ENCODE results near the gene GP1BB. TPM values are rescaled to one million over a fixed set of nuclear protein-coding genes. Genes with fewer than 3 reads are reported as not detected.

Gene GP1BB
- total RNA-seq, 3 donors from 2014 or later (not counting 1 experiment from before 2014, with no cell fraction given): 0.39 to 7.8 (median 4.2) TPM

- H3K4me3 Mint-ChIP-seq: peak within 1 kb of the TSS; percentile 88
- H3K36me3 ChIP-seq (ENCODE audit: control insufficient read depth, insufficient read depth, low read length): no peaks in the 10 kb centered on the region
- 4% methylated on average over 58 of the region's 79 CpGs for WGBS (ENCODE audit: insufficient coverage)
- no peaks in the 10 kb centered on the region for H3K36me3 Mint-ChIP-seq
- no peaks in the 10 kb centered on the region for H3K9me3 Mint-ChIP-seq
- intact Hi-C loops (cut with micrococcal nuclease): no loop called here
- H3K27ac ChIP-seq (ENCODE audit: low read length): no peak within 1 kb of the TSS
- no peak within 1 kb of the TSS for H3K4me3 ChIP-seq (ENCODE audit: low read length)
- ATAC-seq (no peak), DNase-seq (no peak)
- no peak within 1 kb of the TSS for H3K27ac Mint-ChIP-seq
- H3K4me1 Mint-ChIP-seq: peaks cover 12 to 25% of the 10 kb centered on the region in 2 donors
- H3K27me3 Mint-ChIP-seq (ENCODE audit: low read depth in 2 of 2): peaks cover 45 to 53% of the 10 kb centered on the region in 2 donors
- peaks cover 29% of the 10 kb centered on the region for H3K4me1 ChIP-seq (ENCODE audit: control insufficient read depth, insufficient read depth, low read length)
- peaks cover 32% of the 10 kb centered on the region for H3K27me3 ChIP-seq (ENCODE audit: control insufficient read depth, insufficient read depth, low read length)
- H3K9me3 ChIP-seq (ENCODE audit: control insufficient read depth, insufficient read depth, low read length): no peaks in the 10 kb centered on the region
- no peak for TF ChIP-seq CTCF (IDR thresholded peaks at IDR 0.05)
These were observed 37.0 kb downstream of the GP1BB start, which contains the start of gene TBX1 for GRCh38 chr22:19760058-19760950. Gene TBX1 (plus strand): TSS chr22:19760778. CDS start chr22:19760844, 66 bp downstream.

GRCh38 chr22:19760951-19761724 is 37.8 kb downstream of the GP1BB start:
- Histone ChIP-seq H3K27ac (ENCODE audit: low read length) (no peak overlapping the region), H3K36me3 (ENCODE audit: control insufficient read depth, insufficient read depth, low read length) (no peaks in the 10 kb centered on the region), H3K4me3 (ENCODE audit: low read length) (no peak overlapping the region), H3K27me3 (ENCODE audit: control insufficient read depth, insufficient read depth, low read length) (peaks cover 30% of the 10 kb centered on the region), H3K4me1 (ENCODE audit: control insufficient read depth, insufficient read depth, low read length) (peaks cover 27% of the 10 kb centered on the region), H3K9me3 (ENCODE audit: control insufficient read depth, insufficient read depth, low read length) (no peaks in the 10 kb centered on the region)
- peak in 1 of 2 donors; percentile 15 for DNase-seq
- Mint-ChIP-seq H3K27me3 (ENCODE audit: low read depth in 2 of 2) (peaks cover 45 to 48% of the 10 kb centered on the region in 2 donors), H3K4me3 (peak overlapping the region; percentile 78), H3K4me1 (peaks cover 12 to 25% of the 10 kb centered on the region in 2 donors), H3K36me3 (no peaks in the 10 kb centered on the region), H3K9me3 (no peaks in the 10 kb centered on the region), H3K27ac (no peak overlapping the region)
- ATAC-seq: no peak
- intact Hi-C loops (cut with micrococcal nuclease): no loop called here
- 8% methylated on average over 117 of the region's 117 CpGs for WGBS (ENCODE audit: insufficient coverage)
- no peak for TF ChIP-seq CTCF (IDR thresholded peaks at IDR 0.05)

- Mint-ChIP-seq H3K4me3 (peak overlapping the region; percentile 78), H3K9me3 (no peaks in the 10 kb centered on the region), H3K27ac (no peak overlapping the region), H3K27me3 (ENCODE audit: low read depth in 2 of 2) (peaks cover 45 to 46% of the 10 kb centered on the region in 2 donors), H3K36me3 (no peaks in the 10 kb centered on the region), H3K4me1 (peaks cover 13 to 28% of the 10 kb centered on the region in 2 donors)
- Histone ChIP-seq H3K4me1 (ENCODE audit: control insufficient read depth, insufficient read depth, low read length) (peaks cover 23% of the 10 kb centered on the region), H3K27me3 (ENCODE audit: control insufficient read depth, insufficient read depth, low read length) (peaks cover 27% of the 10 kb centered on the region), H3K9me3 (ENCODE audit: control insufficient read depth, insufficient read depth, low read length) (no peaks in the 10 kb centered on the region), H3K27ac (ENCODE audit: low read length) (no peak overlapping the region), H3K36me3 (ENCODE audit: control insufficient read depth, insufficient read depth, low read length) (no peaks in the 10 kb centered on the region), H3K4me3 (ENCODE audit: low read length) (no peak overlapping the region)
- ATAC-seq: no peak
- 78% methylated on average over 33 of the region's 33 CpGs for WGBS (ENCODE audit: insufficient coverage)
- intact Hi-C loops (cut with micrococcal nuclease): no loop called here
- TF ChIP-seq CTCF (IDR thresholded peaks at IDR 0.05): no peak
- no peak for DNase-seq
These were observed 38.6 kb downstream of the GP1BB start for GRCh38 chr22:19761725-19762567.
